HUES48 (cell line): Measurements from ENCODE around the gene ARHGEF4.

ENCODE experiments used
- H3K27ac ChIP-seq: one replicate; pipeline ENCODE4 v1.7.0; 2013; ENCODE audit warnings: low read depth, low read length, inconsistent platforms
- H3K27me3 ChIP-seq: 2 replicates; pipeline ENCODE4 v1.6.1; 2013; ENCODE audit warnings: mild to moderate bottlenecking, low read length; ENCODE audit not compliant: control insufficient read depth, insufficient read depth
- H3K36me3 ChIP-seq: 2 replicates; pipeline ENCODE4 v1.6.1; 2013; ENCODE audit warnings: low read length; ENCODE audit not compliant: control insufficient read depth, insufficient read depth
- H3K4me1 ChIP-seq: 2 replicates; pipeline ENCODE4 v1.6.1; 2013; ENCODE audit warnings: mild to moderate bottlenecking, low read length; ENCODE audit not compliant: control insufficient read depth, insufficient read depth
- H3K4me3 ChIP-seq: 2 replicates; pipeline ENCODE4 v1.5.1; 2013; ENCODE audit warnings: mild to moderate bottlenecking, low read depth, low read length
- H3K9ac ChIP-seq: 2 replicates; pipeline ENCODE4 v1.6.1; 2013; ENCODE audit warnings: mild to moderate bottlenecking, low read depth, low read length, moderate library complexity
- H3K9me3 ChIP-seq: 2 replicates; pipeline ENCODE4 v1.6.1; 2013; ENCODE audit warnings: low read length; ENCODE audit not compliant: control insufficient read depth, insufficient read depth

The ARHGEF4 gene, protein sequence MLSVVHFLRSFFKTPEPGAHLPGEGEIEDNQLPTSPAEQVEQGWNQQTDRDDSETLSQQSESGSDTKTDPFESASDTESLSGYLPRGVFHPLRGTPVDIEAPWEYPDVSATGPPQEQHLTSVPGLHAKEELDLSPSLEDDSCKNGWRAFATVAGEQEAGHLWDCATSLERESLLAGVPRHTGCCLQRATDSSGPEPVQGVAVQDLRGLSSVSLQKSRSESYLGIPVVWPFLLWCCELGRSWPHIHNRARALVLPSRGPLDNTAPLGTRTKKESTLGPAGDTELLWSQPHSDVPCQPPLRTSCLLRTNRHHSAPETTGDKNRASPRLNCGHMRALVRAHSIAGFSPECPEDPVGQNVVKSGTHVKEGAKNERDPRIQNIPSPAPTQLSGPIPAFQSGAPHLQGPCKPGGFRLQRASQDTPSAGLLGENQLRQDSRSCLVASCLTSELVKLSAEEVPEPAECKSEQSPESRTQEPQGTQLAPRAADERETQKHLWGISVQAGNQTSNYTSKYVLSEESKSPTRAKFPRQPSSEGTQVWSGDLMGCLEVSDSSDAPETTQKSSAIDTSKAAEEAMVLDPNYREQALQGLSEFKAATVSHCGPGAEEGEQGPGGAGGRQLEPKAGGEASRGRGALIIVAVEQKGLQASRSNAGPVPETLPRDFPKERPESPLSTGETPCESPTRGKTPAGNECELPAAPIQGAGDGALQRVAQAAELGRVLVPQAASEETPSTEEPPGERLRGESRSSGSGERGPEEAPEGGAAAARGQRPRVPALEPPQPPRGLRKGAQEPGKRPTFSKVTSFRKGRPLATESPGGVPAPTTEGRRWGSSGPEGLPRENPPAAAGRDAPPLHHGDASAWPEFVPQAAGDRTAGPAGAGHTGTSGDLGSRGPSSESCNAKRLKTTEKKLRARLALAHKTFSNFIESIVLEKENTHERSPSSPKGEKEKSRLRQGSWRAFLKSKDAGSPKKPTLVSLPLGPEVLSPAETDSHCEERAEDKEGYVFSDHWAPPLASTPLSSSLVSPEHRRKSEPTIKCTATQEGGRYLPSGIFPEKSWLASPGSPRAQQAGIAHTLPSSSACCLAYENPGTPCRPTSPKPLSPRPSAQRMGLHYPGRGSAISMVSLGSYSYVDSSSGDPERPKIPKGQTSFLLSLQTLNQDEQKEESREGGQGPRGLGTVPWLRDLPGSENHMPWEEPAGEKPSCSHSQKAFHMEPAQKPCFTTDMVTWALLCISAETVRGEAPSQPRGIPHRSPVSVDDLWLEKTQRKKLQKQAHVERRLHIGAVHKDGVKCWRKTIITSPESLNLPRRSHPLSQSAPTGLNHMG (N-terminal part only)

DNA sequence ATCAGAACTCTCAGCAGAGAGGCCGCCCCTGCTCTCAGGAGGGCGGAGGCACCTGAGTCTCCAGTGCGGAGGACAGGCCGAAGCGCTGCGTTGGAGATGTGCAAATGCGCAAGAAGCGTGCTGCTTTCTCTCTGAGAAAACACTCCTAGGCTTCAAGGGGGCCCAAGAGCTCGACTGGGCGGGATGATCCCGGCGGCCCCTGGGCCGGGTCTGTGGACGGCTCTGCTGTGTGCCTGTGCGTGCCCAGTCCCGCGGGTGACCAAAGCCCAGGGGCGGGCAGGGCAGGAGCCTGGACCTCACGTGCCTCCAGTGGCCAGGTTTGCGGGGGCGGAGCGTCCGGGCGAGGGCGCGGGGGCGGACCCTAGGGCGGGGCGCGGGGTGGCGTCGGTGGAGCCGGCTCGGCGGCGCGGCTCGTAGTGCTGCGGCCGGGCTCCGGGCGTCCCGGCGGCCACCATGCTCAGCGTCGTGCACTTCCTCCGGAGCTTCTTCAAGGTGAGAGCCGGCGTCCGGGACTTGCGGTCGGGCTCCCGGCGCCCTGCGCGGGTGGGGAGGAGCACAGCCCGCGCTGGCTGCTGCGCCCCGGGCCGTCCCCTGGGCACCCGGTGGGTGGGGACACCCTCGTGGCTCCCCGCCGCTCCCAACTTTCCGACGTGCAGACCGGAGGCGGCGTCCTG lies at the start of gene ARHGEF4:
ARHGEF4 (plus strand) TSS at position 414 of the 674 bp plus-strand sequence; CDS start at position 454, 40 bp downstream.
- Histone ChIP-seq H3K4me1 (0 out of 2 replicates have a peak, but pooled peaks cover 4% of the 10 kb centered on the region), H3K27ac (no peak within 1 kb of the TSS)

DNA sequence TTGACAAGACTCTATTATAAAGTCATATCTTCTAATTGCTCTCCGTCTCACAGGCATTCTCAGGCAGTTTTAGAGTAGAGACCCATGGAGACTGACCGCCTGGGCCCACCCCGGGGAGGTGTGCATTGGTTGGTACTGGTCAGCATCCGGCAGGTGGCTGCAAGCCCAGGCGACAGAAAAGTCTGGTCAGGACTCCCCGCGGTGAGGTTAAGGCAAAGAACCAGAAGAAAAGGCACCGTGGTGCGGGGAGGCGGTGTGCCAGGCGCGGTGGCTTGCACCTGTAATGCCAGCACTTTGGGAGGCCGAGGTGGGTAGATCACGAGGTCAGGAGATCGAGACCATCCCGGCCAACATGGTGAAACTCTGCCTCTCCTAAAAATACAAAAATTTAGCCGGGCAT lies 48.9 kb upstream of the ARHGEF4 start:
- no peak overlapping the region for H3K27ac ChIP-seq
- H3K9me3 ChIP-seq = no peaks in the 10 kb centered on the region
- H3K36me3 ChIP-seq = no peaks in the 10 kb centered on the region
- no peak overlapping the region for H3K4me3 ChIP-seq
- H3K9ac ChIP-seq = no peak overlapping the region
- H3K4me1 ChIP-seq = no peaks in the 10 kb centered on the region
- H3K27me3 ChIP-seq = no peaks in the 10 kb centered on the region

More for the DNA sequence above, at the start of gene ARHGEF4:
- no peak within 1 kb of the TSS for H3K9ac ChIP-seq
- H3K9me3 ChIP-seq = no peaks in the 10 kb centered on the region
- H3K27me3 ChIP-seq = peaks cover 29% of the 10 kb centered on the region
- H3K36me3 ChIP-seq = no peaks in the 10 kb centered on the region
- peak within 1 kb of the TSS; percentile 74 for H3K4me3 ChIP-seq

DNA sequence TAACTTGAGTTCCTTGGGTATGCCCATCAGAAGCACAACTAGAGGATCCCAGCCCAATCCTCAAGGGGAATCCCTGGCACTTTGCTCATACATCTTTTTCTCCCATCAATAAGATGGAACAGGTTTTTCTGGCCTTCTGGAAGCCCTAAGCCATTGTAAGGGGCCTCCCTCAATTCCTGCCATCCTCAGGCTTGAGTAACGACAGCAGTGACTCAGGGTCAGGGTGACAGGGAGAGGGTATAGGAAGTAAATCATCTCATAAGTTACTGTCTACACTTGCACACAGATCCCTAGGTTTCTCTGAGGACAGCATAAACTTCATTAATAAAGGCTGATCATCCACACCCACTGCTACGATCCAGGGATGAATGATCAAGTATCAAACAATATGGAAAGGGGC lies 46.4 kb upstream of the ARHGEF4 start:
- no peaks in the 10 kb centered on the region for H3K36me3 ChIP-seq
- no peaks in the 10 kb centered on the region for H3K4me1 ChIP-seq
- no peak overlapping the region for H3K27ac ChIP-seq
- H3K9me3 ChIP-seq = no peaks in the 10 kb centered on the region
- no peak overlapping the region for H3K9ac ChIP-seq
- H3K4me3 ChIP-seq = no peak overlapping the region
- no peaks in the 10 kb centered on the region for H3K27me3 ChIP-seq

- no peaks in the 10 kb centered on the region for H3K9me3 ChIP-seq
- H3K4me1 ChIP-seq = no peaks in the 10 kb centered on the region
- H3K9ac ChIP-seq = no peak overlapping the region
- H3K36me3 ChIP-seq = no peaks in the 10 kb centered on the region
- H3K27ac ChIP-seq = no peak overlapping the region
- H3K4me3 ChIP-seq = no peak overlapping the region
- no peaks in the 10 kb centered on the region for H3K27me3 ChIP-seq
Measured at GRCh38 chr2:130790804-130791616, 45.7 kb upstream of the ARHGEF4 start.

DNA sequence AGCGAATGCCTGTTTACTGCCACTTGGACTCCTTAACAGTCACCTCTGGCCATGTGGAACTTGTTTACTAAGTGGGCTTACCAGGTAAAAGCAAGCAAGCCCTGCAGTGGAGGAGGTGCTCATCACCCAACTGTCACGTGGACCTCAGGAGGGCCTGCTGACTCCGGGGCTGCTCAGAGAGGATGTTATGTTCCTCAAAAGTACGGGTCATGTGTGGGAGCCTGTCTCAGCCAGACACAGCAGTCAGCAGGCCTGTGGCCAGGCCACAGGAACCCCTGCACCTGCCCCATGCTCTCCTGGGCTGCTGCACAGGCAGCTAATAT lies 45.1 kb upstream of the ARHGEF4 start:
- Histone ChIP-seq H3K9me3 (no peaks in the 10 kb centered on the region), H3K27ac (no peak overlapping the region), H3K4me1 (no peaks in the 10 kb centered on the region), H3K36me3 (no peaks in the 10 kb centered on the region), H3K9ac (no peak overlapping the region), H3K4me3 (no peak overlapping the region), H3K27me3 (no peaks in the 10 kb centered on the region)

DNA sequence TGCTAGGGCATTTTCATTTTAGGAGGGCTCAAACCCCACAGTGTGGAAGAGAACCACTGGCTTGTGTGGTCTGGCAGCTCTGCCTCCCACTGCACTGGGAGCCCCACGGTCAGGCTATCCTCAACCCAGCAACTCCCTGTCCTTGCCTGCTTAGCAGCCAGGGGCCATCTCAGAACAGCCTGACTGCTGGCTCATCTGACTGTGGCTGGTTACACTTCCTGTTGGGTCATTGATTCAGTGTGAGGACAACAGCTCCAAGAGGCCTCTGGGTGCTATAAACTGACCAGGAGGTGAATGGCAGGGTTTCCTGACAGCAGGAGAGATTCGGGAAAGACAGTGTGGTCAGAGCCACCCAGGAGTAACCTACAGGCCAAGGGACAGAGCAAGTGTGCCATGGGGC lies 41.3 kb upstream of the ARHGEF4 start:
- peaks cover 21% of the 10 kb centered on the region for H3K27me3 ChIP-seq
- H3K4me1 ChIP-seq = peaks cover 11% of the 10 kb centered on the region
- no peak overlapping the region for H3K4me3 ChIP-seq
- H3K36me3 ChIP-seq = no peaks in the 10 kb centered on the region
- H3K9ac ChIP-seq = no peak overlapping the region
- no peak overlapping the region for H3K27ac ChIP-seq
- no peaks in the 10 kb centered on the region for H3K9me3 ChIP-seq

- Histone ChIP-seq H3K9me3 (no peaks in the 10 kb centered on the region), H3K27ac (no peak overlapping the region), H3K27me3 (peaks cover 21% of the 10 kb centered on the region), H3K4me1 (peaks cover 11% of the 10 kb centered on the region), H3K36me3 (no peaks in the 10 kb centered on the region), H3K4me3 (no peak overlapping the region), H3K9ac (no peak overlapping the region)
Measured at GRCh38 chr2:130796290-130796689, 40.4 kb upstream of the ARHGEF4 start.

DNA sequence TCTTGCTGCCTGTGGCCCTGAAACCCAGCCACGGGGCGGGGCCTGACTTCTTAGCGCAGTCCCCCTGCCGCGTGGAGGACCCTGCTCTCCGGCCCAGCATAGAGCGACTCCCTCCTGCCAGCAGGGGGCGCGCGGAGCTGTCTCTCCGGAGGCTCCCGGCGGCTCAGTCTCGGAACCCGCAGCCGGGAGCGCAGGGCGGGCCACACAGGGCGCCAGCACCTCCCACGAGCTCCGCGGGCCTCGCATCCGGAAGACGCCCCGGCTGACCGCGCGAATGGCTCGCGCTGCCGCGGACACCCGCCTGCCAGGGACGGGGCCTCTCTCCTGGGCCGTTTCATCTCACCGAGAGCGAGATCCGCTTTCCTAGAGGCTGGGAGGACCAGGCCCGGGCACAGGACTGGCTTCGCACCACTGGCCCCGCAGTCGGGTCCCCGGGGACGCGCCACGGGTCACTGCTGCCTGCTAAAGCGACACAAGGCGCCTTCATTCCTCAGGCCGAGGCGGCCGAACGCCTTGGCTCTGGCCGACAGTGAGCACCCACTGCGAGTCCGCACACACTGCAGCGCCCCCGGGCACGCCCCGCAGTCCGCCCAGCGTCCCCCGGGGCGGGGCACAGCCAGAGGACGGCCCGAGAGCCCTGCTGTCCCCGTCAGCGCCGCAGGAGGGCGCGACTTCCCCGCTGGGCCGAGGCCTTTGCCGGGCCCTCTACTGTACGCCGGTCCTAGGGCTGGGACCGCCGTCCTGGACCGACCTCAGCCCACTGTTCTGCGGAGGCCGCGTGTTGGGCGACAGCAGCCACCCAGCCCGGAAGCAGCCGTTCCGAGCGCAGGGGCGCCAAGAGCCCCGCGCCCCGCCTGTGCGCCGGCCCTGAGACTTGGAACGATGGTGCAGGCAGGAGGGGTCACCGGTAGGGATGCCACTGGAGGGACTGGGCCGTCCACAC lies 39.0 kb upstream of the ARHGEF4 start:
- H3K9ac ChIP-seq = no peak overlapping the region
- H3K4me3 ChIP-seq = peak overlapping the region; percentile 87
- peaks cover 11% of the 10 kb centered on the region for H3K4me1 ChIP-seq
- H3K27me3 ChIP-seq = peaks cover 21% of the 10 kb centered on the region
- H3K36me3 ChIP-seq = no peaks in the 10 kb centered on the region
- H3K9me3 ChIP-seq = no peaks in the 10 kb centered on the region
- no peak overlapping the region for H3K27ac ChIP-seq

DNA sequence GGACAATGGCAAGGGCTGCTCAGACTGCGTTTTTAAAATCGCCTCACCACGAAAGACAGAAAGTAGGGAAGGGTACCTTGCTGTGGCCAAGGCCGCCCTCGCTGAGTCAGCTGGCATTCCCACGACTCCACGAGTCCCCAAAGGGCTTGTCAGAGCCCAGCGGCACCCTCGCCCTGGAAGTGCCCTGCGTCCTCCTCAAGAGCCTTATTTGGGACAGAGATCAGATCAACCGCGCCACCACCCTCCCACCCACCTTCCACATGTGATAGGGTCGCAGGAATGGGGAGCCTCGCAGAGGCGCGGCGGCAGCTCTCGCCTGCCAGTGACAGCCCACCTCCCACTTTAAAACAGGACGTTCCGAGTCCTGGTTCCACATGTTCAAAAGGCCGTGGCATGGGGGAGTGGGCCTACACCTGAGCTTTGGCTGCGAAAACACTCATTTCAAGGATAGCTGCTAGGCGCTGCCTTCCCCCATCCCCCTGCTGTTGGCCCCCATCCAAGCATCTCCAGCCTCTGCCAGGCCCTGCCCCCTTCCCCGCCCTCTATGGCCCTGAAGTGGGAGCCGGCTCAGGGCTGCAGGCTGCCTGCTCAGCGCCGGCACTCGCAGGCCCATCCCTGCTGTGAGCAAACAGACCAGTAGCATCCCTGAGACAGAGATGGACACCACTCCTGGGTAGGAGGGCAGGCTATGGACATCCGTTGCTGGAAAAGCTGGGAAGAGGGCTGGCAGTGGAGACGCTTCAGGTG lies 38.1 kb upstream of the ARHGEF4 start:
- H3K4me3 ChIP-seq = peak overlapping the region; percentile 87
- no peaks in the 10 kb centered on the region for H3K36me3 ChIP-seq
- peaks cover 11% of the 10 kb centered on the region for H3K4me1 ChIP-seq
- H3K9me3 ChIP-seq = no peaks in the 10 kb centered on the region
- no peak overlapping the region for H3K9ac ChIP-seq
- H3K27ac ChIP-seq = no peak overlapping the region
- peaks cover 21% of the 10 kb centered on the region for H3K27me3 ChIP-seq
